Measurements from ENCODE around the gene ZNF679. TPM values are rescaled to one million over a fixed set of nuclear protein-coding genes. Genes with fewer than 3 reads are reported as not detected.

The ZNF679 gene
- total RNA-seq, 1 experiment from 2014 or later: not detected

DNA sequence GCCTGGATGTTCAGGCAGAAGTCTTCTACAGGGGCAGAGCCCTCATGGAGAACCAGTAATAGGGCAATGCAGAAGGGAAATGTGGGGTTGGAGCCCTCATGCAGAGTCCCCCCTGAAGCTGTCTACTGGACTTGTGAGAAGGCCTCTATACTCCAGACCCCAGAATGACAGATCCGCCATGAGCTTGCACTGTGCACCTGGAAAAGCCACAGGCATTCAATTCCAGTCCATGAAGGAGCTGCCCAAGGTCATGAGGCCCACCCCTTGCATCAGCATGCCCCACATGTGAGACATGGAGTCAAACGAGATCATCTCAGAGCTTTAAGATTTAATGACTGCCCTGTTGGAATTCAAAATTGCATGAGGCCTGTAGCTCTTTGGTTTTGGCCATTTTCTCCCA, 4.9 kb upstream of the ZNF679 start:
- ATAC-seq (no peak), DNase-seq (ENCODE audit: low read depth, low spot score) (no peak)
- in situ Hi-C loops (cut with HindIII; ENCODE audit: low pct_unique_long_range_greater_than_20kb, low sequenced_read_pairs): no loop called here
- ChIA-PET CTCF (no interaction called here), POLR2A (no interaction called here)
- no peaks in the 10 kb centered on the region for H3K36me3 ChIP-seq (ENCODE audit: control insufficient read depth, insufficient read depth, low read length)
- H3K27ac ChIP-seq (ENCODE audit: low read length): no peak overlapping the region
- intact Hi-C loops (cut with micrococcal nuclease; ENCODE audit: unreplicated experiment): no loop called here
- TF ChIP-seq POLR2AphosphoS5 (IDR thresholded peaks at IDR 0.05; ENCODE audit: low read depth, low read length): no peak
- TF ChIP-seq SIN3A (IDR thresholded peaks at IDR 0.05; ENCODE audit: borderline replicate concordance, insufficient read depth, low read depth, low read length): no peak
- TF ChIP-seq, protein P1, sequence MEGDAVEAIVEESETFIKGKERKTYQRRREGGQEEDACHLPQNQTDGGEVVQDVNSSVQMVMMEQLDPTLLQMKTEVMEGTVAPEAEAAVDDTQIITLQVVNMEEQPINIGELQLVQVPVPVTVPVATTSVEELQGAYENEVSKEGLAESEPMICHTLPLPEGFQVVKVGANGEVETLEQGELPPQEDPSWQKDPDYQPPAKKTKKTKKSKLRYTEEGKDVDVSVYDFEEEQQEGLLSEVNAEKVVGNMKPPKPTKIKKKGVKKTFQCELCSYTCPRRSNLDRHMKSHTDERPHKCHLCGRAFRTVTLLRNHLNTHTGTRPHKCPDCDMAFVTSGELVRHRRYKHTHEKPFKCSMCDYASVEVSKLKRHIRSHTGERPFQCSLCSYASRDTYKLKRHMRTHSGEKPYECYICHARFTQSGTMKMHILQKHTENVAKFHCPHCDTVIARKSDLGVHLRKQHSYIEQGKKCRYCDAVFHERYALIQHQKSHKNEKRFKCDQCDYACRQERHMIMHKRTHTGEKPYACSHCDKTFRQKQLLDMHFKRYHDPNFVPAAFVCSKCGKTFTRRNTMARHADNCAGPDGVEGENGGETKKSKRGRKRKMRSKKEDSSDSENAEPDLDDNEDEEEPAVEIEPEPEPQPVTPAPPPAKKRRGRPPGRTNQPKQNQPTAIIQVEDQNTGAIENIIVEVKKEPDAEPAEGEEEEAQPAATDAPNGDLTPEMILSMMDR (IDR thresholded peaks at IDR 0.05): no peak
- no peak for TF ChIP-seq TCF7L2 (IDR thresholded peaks at IDR 0.05; ENCODE audit: low read depth, low read length)
- TF ChIP-seq, protein P2, sequence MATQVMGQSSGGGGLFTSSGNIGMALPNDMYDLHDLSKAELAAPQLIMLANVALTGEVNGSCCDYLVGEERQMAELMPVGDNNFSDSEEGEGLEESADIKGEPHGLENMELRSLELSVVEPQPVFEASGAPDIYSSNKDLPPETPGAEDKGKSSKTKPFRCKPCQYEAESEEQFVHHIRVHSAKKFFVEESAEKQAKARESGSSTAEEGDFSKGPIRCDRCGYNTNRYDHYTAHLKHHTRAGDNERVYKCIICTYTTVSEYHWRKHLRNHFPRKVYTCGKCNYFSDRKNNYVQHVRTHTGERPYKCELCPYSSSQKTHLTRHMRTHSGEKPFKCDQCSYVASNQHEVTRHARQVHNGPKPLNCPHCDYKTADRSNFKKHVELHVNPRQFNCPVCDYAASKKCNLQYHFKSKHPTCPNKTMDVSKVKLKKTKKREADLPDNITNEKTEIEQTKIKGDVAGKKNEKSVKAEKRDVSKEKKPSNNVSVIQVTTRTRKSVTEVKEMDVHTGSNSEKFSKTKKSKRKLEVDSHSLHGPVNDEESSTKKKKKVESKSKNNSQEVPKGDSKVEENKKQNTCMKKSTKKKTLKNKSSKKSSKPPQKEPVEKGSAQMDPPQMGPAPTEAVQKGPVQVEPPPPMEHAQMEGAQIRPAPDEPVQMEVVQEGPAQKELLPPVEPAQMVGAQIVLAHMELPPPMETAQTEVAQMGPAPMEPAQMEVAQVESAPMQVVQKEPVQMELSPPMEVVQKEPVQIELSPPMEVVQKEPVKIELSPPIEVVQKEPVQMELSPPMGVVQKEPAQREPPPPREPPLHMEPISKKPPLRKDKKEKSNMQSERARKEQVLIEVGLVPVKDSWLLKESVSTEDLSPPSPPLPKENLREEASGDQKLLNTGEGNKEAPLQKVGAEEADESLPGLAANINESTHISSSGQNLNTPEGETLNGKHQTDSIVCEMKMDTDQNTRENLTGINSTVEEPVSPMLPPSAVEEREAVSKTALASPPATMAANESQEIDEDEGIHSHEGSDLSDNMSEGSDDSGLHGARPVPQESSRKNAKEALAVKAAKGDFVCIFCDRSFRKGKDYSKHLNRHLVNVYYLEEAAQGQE (IDR thresholded peaks at IDR 0.05; ENCODE audit: insufficient read depth in 1 of 2, low read depth in 2 of 2, low read length in 1 of 2): no peak
- no peaks in the 10 kb centered on the region for H3K4me1 ChIP-seq (ENCODE audit: control insufficient read depth, insufficient read depth, low read length)
- no peaks in the 10 kb centered on the region for H3K27me3 ChIP-seq (ENCODE audit: control insufficient read depth, insufficient read depth, low read length)
- BruUV-seq (replicated peaks): no TSS peak
- peaks cover 28% of the 10 kb centered on the region for H3K9me3 ChIP-seq (ENCODE audit: control insufficient read depth, insufficient read depth, low read depth, low read length)
- no peak overlapping the region for H3K4me3 ChIP-seq (ENCODE audit: low read depth in 2 of 2, low read length in 2 of 2)

DNA sequence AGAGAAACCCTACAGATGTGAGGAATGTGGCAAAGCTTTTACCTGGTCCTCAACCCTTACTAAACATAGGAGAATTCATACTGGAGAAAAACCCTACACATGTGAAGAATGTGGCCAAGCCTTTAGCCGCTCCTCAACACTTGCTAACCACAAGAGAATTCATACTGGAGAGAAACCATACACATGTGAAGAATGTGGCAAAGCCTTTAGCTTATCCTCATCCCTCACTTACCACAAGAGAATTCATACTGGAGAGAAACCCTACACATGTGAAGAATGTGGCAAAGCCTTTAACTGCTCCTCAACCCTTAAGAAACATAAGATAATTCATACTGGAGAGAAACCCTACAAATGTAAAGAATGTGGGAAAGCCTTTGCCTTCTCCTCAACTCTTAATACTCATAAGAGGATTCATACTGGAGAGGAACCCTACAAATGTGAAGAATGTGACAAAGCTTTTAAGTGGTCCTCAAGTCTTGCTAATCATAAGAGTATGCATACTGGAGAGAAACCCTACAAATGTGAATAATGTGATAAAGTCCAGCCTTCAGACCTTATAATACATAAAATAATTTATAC, 38.2 kb downstream of the ZNF679 start:
- Histone ChIP-seq H3K27me3 (ENCODE audit: control insufficient read depth, insufficient read depth, low read length) (no peaks in the 10 kb centered on the region), H3K27ac (ENCODE audit: low read length) (no peak overlapping the region), H3K4me1 (ENCODE audit: control insufficient read depth, insufficient read depth, low read length) (no peaks in the 10 kb centered on the region), H3K4me3 (ENCODE audit: low read depth in 2 of 2, low read length in 2 of 2) (no peak overlapping the region), H3K36me3 (ENCODE audit: control insufficient read depth, insufficient read depth, low read length) (no peaks in the 10 kb centered on the region), H3K9me3 (ENCODE audit: control insufficient read depth, insufficient read depth, low read depth, low read length) (peaks cover 43% of the 10 kb centered on the region)
- ATAC-seq (no peak), DNase-seq (ENCODE audit: low read depth, low spot score) (no peak)
- in situ Hi-C loops (cut with HindIII; ENCODE audit: low pct_unique_long_range_greater_than_20kb, low sequenced_read_pairs) (no loop called here), intact Hi-C loops (cut with micrococcal nuclease; ENCODE audit: unreplicated experiment) (loop anchor here (5.0 kb wide), 1 partner anchor 49 kb away; no protein-coding TSS in a partner anchor)
- POLR2A ChIA-PET: no interaction called here
- TF ChIP-seq, protein P1 (IDR thresholded peaks at IDR 0.05): no peak
- TF ChIP-seq SIN3A (IDR thresholded peaks at IDR 0.05; ENCODE audit: borderline replicate concordance, insufficient read depth, low read depth, low read length): no peak
- TF ChIP-seq TCF7L2 (IDR thresholded peaks at IDR 0.05; ENCODE audit: low read depth, low read length): no peak
- TF ChIP-seq POLR2AphosphoS5 (IDR thresholded peaks at IDR 0.05; ENCODE audit: low read depth, low read length): no peak
- TF ChIP-seq, protein P2 (IDR thresholded peaks at IDR 0.05; ENCODE audit: insufficient read depth in 1 of 2, low read depth in 2 of 2, low read length in 1 of 2): no peak
- BruUV-seq (replicated peaks): no TSS peak
- CTCF ChIA-PET: no interaction called here

Data from Panc1 (cell line).